Pulmonary artery endothelial cell (primary cell): ENCODE data around the gene ITIH3. TPM values are rescaled to one million over a fixed set of nuclear protein-coding genes. Genes with fewer than 3 reads are reported as not detected.
"Not testable (repeated sequence)": the region's sequence is repeated elsewhere in the genome, so short reads cannot be mapped to it uniquely, and the experiment has no call there.

ENCODE experiments used
- DNase-seq: peaks from one replicate; pipeline ENCODE4 v3.0.0-alpha.2; 2011; ENCODE audit warnings: low read depth, low spot score
- total RNA-seq: library from RNA; depleted of rRNA; stranded (reverse); fragments of >200 nt; gene quantifications from 2 replicates; pipeline ENCODE4 v1.2.3, GENCODE V29; 2014

Gene ITIH3
- not detected in 2 replicates for total RNA-seq

- no peak for DNase-seq
Observed at GRCh38 chr3:52794612-52795099, at the start of gene ITIH3. Gene ITIH3, plus strand, starts transcription at chr3:52794796. Its CDS starts 8 bp downstream, at chr3:52794804.

- no peak for DNase-seq
Observed at GRCh38 chr3:52752045-52752660, 42.4 kb upstream of the ITIH3 start.

- DNase-seq, result no peak
Observed at GRCh38 chr3:52754373-52754772, 40.2 kb upstream of the ITIH3 start.

- DNase-seq, result no peak
Observed at GRCh38 chr3:52756141-52756540, 38.5 kb upstream of the ITIH3 start.

- DNase-seq, result peak; percentile 76
Observed at GRCh38 chr3:52763466-52763865, 31.1 kb upstream of the ITIH3 start.

- no peak for DNase-seq
Observed at GRCh38 chr3:52769786-52770455, 24.7 kb upstream of the ITIH3 start.

GRCh38 chr3:52770496-52771333 lies 23.9 kb upstream of the ITIH3 start, which contains the start of gene NEK4:
Gene NEK4, minus strand, starts transcription at chr3:52770940. Its CDS starts 194 bp downstream, at chr3:52770746.
- DNase-seq, result peak; percentile 61

GRCh38 chr3:52771334-52771681 lies 23.3 kb upstream of the ITIH3 start:
- no peak for DNase-seq

GRCh38 chr3:52771702-52772101 lies 22.9 kb upstream of the ITIH3 start:
- DNase-seq, result no peak

GRCh38 chr3:52773361-52774065 lies 21.1 kb upstream of the ITIH3 start:
- no peak for DNase-seq

- DNase-seq, result no peak
Observed at GRCh38 chr3:52774066-52774713, 20.4 kb upstream of the ITIH3 start.

GRCh38 chr3:52774901-52775864 lies 19.4 kb upstream of the ITIH3 start:
- DNase-seq, result no peak

- DNase-seq, result no peak
Observed at GRCh38 chr3:52775877-52776276, 18.7 kb upstream of the ITIH3 start.

GRCh38 chr3:52776486-52776885 lies 18.1 kb upstream of the ITIH3 start:
- not testable (repeated sequence) for DNase-seq

GRCh38 chr3:52777127-52777958 lies 17.3 kb upstream of the ITIH3 start, which contains the start of gene ITIH1:
Gene ITIH1, plus strand, starts transcription at chr3:52777599. Its CDS starts 17 bp downstream, at chr3:52777616.
- DNase-seq, result no peak

GRCh38 chr3:52777959-52778805 lies 16.4 kb upstream of the ITIH3 start:
- no peak for DNase-seq

- DNase-seq, result no peak
Observed at GRCh38 chr3:52779011-52779836, 15.4 kb upstream of the ITIH3 start.
